Gastrocnemius medialis (tissue), 4 donors: ENCODE data around the gene CADM2.

Experiments
- CTCF ChIP-seq, 5 experiments: fragments of 450-650 bp in 3 of 5; fragments of 200-600 bp in 2 of 5; sonication (generic) in 2 of 5; IDR thresholded peaks in 4 of 5; conservative IDR thresholded peaks in 1 of 5; 1 replicate in 4 of 5; 2 replicates in 1 of 5; pipeline ENCODE4 v1.5.1; 2016 to 2019; ENCODE audit warnings: antibody characterized with exemption in 5 of 5, mild to moderate bottlenecking in 3 of 5, moderate library complexity in 3 of 5
- POLR2A ChIP-seq, 2 donors: fragments of 450-650 bp; IDR thresholded peaks; one replicate each; pipeline ENCODE4 v1.6.1; 2017; ENCODE audit warnings: antibody characterized with exemption in 2 of 2, mild to moderate bottlenecking in 2 of 2, moderate library complexity in 2 of 2

GRCh38 chr3:85502148-85502875 lies 543.5 kb downstream of the CADM2 start:
- no peak for TF ChIP-seq POLR2A (IDR thresholded peaks at IDR 0.05)
- TF ChIP-seq CTCF (IDR thresholded peaks at IDR 0.05 in 4 of 5, conservative IDR thresholded peaks at IDR 0.05 in 1 of 5): no peak
